VCaP (cell line): ENCODE results near the gene HDGF.

Experiments
- H3K27ac ChIP-seq: fragments of 450-650 bp; 2 replicates; pipeline ENCODE4 v1.5.1; 2017
- TF ChIP-seq, protein P1 (sequence below): fragments of 450-650 bp; conservative IDR thresholded peaks from 2 replicates; pipeline ENCODE4 v1.5.1; 2017; ENCODE audit warnings: mild to moderate bottlenecking, moderate library complexity

The HDGF gene

GRCh38 chr1:156744786-156745419, 6.6 kb downstream of the HDGF start:
- no peak overlapping the region for H3K27ac ChIP-seq
- TF ChIP-seq, protein P1, sequence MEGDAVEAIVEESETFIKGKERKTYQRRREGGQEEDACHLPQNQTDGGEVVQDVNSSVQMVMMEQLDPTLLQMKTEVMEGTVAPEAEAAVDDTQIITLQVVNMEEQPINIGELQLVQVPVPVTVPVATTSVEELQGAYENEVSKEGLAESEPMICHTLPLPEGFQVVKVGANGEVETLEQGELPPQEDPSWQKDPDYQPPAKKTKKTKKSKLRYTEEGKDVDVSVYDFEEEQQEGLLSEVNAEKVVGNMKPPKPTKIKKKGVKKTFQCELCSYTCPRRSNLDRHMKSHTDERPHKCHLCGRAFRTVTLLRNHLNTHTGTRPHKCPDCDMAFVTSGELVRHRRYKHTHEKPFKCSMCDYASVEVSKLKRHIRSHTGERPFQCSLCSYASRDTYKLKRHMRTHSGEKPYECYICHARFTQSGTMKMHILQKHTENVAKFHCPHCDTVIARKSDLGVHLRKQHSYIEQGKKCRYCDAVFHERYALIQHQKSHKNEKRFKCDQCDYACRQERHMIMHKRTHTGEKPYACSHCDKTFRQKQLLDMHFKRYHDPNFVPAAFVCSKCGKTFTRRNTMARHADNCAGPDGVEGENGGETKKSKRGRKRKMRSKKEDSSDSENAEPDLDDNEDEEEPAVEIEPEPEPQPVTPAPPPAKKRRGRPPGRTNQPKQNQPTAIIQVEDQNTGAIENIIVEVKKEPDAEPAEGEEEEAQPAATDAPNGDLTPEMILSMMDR: no peak

DNA sequence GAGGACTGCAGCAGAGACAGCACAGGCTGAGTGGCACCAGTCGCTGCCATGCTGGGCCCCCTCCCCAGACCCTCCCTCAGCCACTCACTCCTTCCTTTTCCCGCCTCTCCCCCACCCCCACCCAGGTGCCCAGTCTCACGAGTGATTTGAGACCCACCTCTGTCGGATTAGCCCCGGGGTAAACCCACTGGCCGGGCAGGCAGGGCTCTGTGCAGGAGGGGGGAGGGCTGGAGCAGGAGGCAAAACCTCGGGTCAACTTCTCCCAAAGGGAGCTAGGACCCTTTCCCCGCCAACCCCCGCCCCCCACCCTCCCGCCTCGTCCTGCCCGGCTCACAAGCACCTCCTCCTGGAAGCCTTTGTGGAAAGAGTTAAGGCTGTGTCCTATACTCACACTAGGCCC, 7.1 kb downstream of the HDGF start:
- H3K27ac ChIP-seq: no peak overlapping the region
- TF ChIP-seq, protein P1: no peak

GRCh38 chr1:156743367-156744302, 7.8 kb downstream of the HDGF start:
- TF ChIP-seq, protein P1: no peak

GRCh38 chr1:156742801-156743200, 8.7 kb downstream of the HDGF start:
- TF ChIP-seq, protein P1: no peak
- no peak overlapping the region; the same call in 1 of the 2 replicates for H3K27ac ChIP-seq

More at GRCh38 chr1:156743367-156744302, 7.8 kb downstream of the HDGF start:
- no peak overlapping the region for H3K27ac ChIP-seq

- TF ChIP-seq, protein P1: no peak
- peak overlapping the region; percentile 84 for H3K27ac ChIP-seq
Measured at GRCh38 chr1:156742017-156742416, 9.5 kb downstream of the HDGF start.

GRCh38 chr1:156741481-156741983, 9.9 kb downstream of the HDGF start:
- H3K27ac ChIP-seq: peak overlapping the region; percentile 84
- TF ChIP-seq, protein P1: no peak
